CD4-positive, alpha-beta memory T cell (primary cell): ENCODE results near the gene PLA2G4D. TPM values are rescaled to one million over a fixed set of nuclear protein-coding genes. Genes with fewer than 3 reads are reported as not detected.

ENCODE experiments used
- CTCF ChIA-PET: fragments of 350-600 bp; sonication (Branson Sonifier 250); formaldehyde crosslinking; loops from one replicate; lab custom pipeline; 2021; ENCODE audit warnings: inconsistent platforms; ENCODE audit not compliant: partially characterized antibody; lab: Charles Lee
- POLR2A ChIA-PET: fragments of 350-600 bp; sonication (Branson Sonifier 250); formaldehyde crosslinking; loops from one replicate; lab custom pipeline; 2021; ENCODE audit not compliant: partially characterized antibody; lab: Charles Lee
- DNase-seq, 5 donors: peaks; one replicate each; pipeline versions ENCODE4 v3.0.0 to v3.0.0-alpha.2; 2020 to 2022; ENCODE audit warnings: mixed read lengths in 1 of 5
- H3K27ac ChIP-seq: one replicate; pipeline ENCODE4 v1.7.0; 2013; ENCODE audit warnings: low read depth, low read length
- H3K27me3 ChIP-seq: 2 replicates; pipeline ENCODE4 v1.7.0; 2013; ENCODE audit warnings: mild to moderate bottlenecking, low read length, moderate library complexity; ENCODE audit not compliant: insufficient read depth
- H3K36me3 ChIP-seq: 2 replicates; pipeline ENCODE4 v1.7.0; 2013; ENCODE audit warnings: mild to moderate bottlenecking, low read length, moderate library complexity; ENCODE audit not compliant: insufficient read depth
- H3K4me1 ChIP-seq: 2 replicates; pipeline ENCODE4 v1.7.0; 2013; ENCODE audit warnings: mild to moderate bottlenecking, low read length, moderate library complexity; ENCODE audit not compliant: insufficient read depth
- H3K4me3 ChIP-seq, 2 donors: one replicate each; pipeline ENCODE4 v1.7.0; 2013; ENCODE audit warnings: low read length in 2 of 2, mild to moderate bottlenecking in 1 of 2
- H3K9me3 ChIP-seq, 2 donors: one replicate each; pipeline ENCODE4 v1.7.0; 2013; ENCODE audit warnings: low read length in 2 of 2, control low read depth in 1 of 2; ENCODE audit not compliant: control insufficient read depth in 1 of 2
- H3K27ac Mint-ChIP-seq, 7 donors: one replicate each; pipeline ENCODE4 v1.8.0; 2020 to 2021; ENCODE audit warnings: mixed read lengths in 7 of 7, mild to moderate bottlenecking in 6 of 7, inconsistent platforms in 3 of 7, moderate library complexity in 3 of 7
- H3K27me3 Mint-ChIP-seq, 2 donors: one replicate each; pipeline ENCODE4 v1.8.0; 2020 to 2021; ENCODE audit warnings: mixed read lengths in 2 of 2
- H3K36me3 Mint-ChIP-seq, 2 donors: one replicate each; pipeline ENCODE4 v1.8.0; 2020 to 2021; ENCODE audit warnings: mixed read lengths in 2 of 2, inconsistent platforms in 1 of 2, mild to moderate bottlenecking in 1 of 2
- H3K4me1 Mint-ChIP-seq, 4 donors: one replicate each; pipeline ENCODE4 v1.8.0; 2020 to 2021; ENCODE audit warnings: mixed read lengths in 4 of 4, mild to moderate bottlenecking in 1 of 4
- H3K4me3 Mint-ChIP-seq, 8 donors: one replicate each; pipeline ENCODE4 v1.8.0; 2020 to 2021; ENCODE audit warnings: mixed read lengths in 8 of 8, mild to moderate bottlenecking in 7 of 8, moderate library complexity in 6 of 8, inconsistent platforms in 3 of 8
- H3K9me3 Mint-ChIP-seq, 8 donors: one replicate each; pipeline ENCODE4 v1.8.0; 2020 to 2021; ENCODE audit warnings: mixed read lengths in 8 of 8, mild to moderate bottlenecking in 5 of 8, inconsistent platforms in 3 of 8, moderate library complexity in 1 of 8
- intact Hi-C: fragments of 100-400 bp; cut with micrococcal nuclease; formaldehyde crosslinking; loops from one replicate; pipeline ENCODE4 v1.15.1; 2023
- polyA plus RNA-seq, 2 donors: library from polyadenylated mRNA; unstranded; fragments of 300-500 nt; fragmentation: Illumina TruSeq; gene quantifications; one replicate each; pipeline ENCODE4 v1.2.3, GENCODE V29; 2021
- total RNA-seq, 2 experiments: library from RNA; stranded (reverse); gene quantifications; one replicate each; pipeline ENCODE4 v1.2.3, GENCODE V29; 2021

PLA2G4D gene
- total and polyA plus RNA-seq, 4 experiments from 2014 or later, result not detected

GRCh38 chr15:42102646-42103235 lies 8.4 kb upstream of the PLA2G4D start:
- Mint-ChIP-seq H3K27me3 (peaks cover 8 to 17% of the 10 kb centered on the region in 2 donors), H3K9me3 (peaks cover 0 to 4% (median 0%) of the 10 kb centered on the region in 8 donors), H3K36me3 (no peaks in the 10 kb centered on the region), H3K4me1 (peaks cover 5 to 6% (median 6%) of the 10 kb centered on the region in 4 donors), H3K27ac (no peak overlapping the region), H3K4me3 (no peak overlapping the region)
- no peak for DNase-seq
- Histone ChIP-seq H3K27me3 (no peaks in the 10 kb centered on the region), H3K36me3 (no peaks in the 10 kb centered on the region), H3K27ac (no peak overlapping the region), H3K9me3 (no peaks in the 10 kb centered on the region), H3K4me1 (peaks cover 4% of the 10 kb centered on the region), H3K4me3 (no peak overlapping the region)
- intact Hi-C loops, result no loop called here
- CTCF ChIA-PET, result no interaction called here
- POLR2A ChIA-PET, result no interaction called here

- H3K36me3 Mint-ChIP-seq, result no peaks in the 10 kb centered on the region
- no peaks in the 10 kb centered on the region for H3K9me3 ChIP-seq
- H3K27ac Mint-ChIP-seq, result no peak overlapping the region
- no peak for DNase-seq
- H3K27me3 Mint-ChIP-seq, result peaks cover 7 to 13% of the 10 kb centered on the region in 2 donors
- H3K27ac ChIP-seq, result no peak overlapping the region
- H3K36me3 ChIP-seq, result no peaks in the 10 kb centered on the region
- H3K4me1 ChIP-seq, result no peaks in the 10 kb centered on the region
- no peak overlapping the region for H3K4me3 ChIP-seq
- ChIA-PET CTCF (no interaction called here), POLR2A (no interaction called here)
- H3K27me3 ChIP-seq, result no peaks in the 10 kb centered on the region
- intact Hi-C loops, result no loop called here
- H3K9me3 Mint-ChIP-seq, result peaks cover 0 to 4% (median 0%) of the 10 kb centered on the region in 8 donors
- H3K4me3 Mint-ChIP-seq, result no peak overlapping the region
- H3K4me1 Mint-ChIP-seq, result no peaks in the 10 kb centered on the region
Measured at GRCh38 chr15:42101861-42102260, 7.5 kb upstream of the PLA2G4D start.

- intact Hi-C loops, result no loop called here
- H3K36me3 ChIP-seq, result no peaks in the 10 kb centered on the region
- no peak overlapping the region for H3K4me3 ChIP-seq
- no peaks in the 10 kb centered on the region for H3K27me3 ChIP-seq
- no peak overlapping the region for H3K27ac ChIP-seq
- DNase-seq, result no peak
- Mint-ChIP-seq H3K36me3 (no peaks in the 10 kb centered on the region), H3K4me3 (no peak overlapping the region), H3K4me1 (no peaks in the 10 kb centered on the region), H3K9me3 (peaks cover 0 to 4% (median 0%) of the 10 kb centered on the region in 8 donors), H3K27me3 (peaks cover 7 to 8% of the 10 kb centered on the region in 2 donors), H3K27ac (no peak overlapping the region)
- no peaks in the 10 kb centered on the region for H3K9me3 ChIP-seq
- CTCF ChIA-PET, result no interaction called here
- no peaks in the 10 kb centered on the region for H3K4me1 ChIP-seq
- POLR2A ChIA-PET, result no interaction called here
Measured at GRCh38 chr15:42100021-42100800, 5.8 kb upstream of the PLA2G4D start.

GRCh38 chr15:42097018-42097417 lies 2.7 kb upstream of the PLA2G4D start:
- CTCF ChIA-PET, result interaction anchor here (1.6 kb wide), 1 partner anchor 13 kb away, joined by 5 read pairs; no protein-coding TSS in a partner anchor
- POLR2A ChIA-PET, result no interaction called here

GRCh38 chr15:42093966-42094365 lies 396 bp downstream of the PLA2G4D start:
- ChIA-PET CTCF (interaction anchor here (0.9 kb wide), 1 partner anchor 10 kb away, joined by 3 read pairs; no protein-coding TSS in a partner anchor), POLR2A (no interaction called here)
- H3K9me3 Mint-ChIP-seq, result peaks cover 0 to 2% (median 0%) of the 10 kb centered on the region in 8 donors
- H3K36me3 Mint-ChIP-seq, result no peaks in the 10 kb centered on the region
- no peak overlapping the region for H3K4me3 Mint-ChIP-seq
- H3K27ac Mint-ChIP-seq, result no peak overlapping the region
- H3K27me3 Mint-ChIP-seq, result peaks cover 6 to 7% of the 10 kb centered on the region in 2 donors
- DNase-seq, result no peak
- H3K27ac ChIP-seq, result no peak overlapping the region
- H3K4me1 Mint-ChIP-seq, result no peaks in the 10 kb centered on the region
- no peak overlapping the region for H3K4me3 ChIP-seq
- no peaks in the 10 kb centered on the region for H3K4me1 ChIP-seq
- no peaks in the 10 kb centered on the region for H3K36me3 ChIP-seq
- H3K9me3 ChIP-seq, result no peaks in the 10 kb centered on the region
- intact Hi-C loops, result no loop called here
- no peaks in the 10 kb centered on the region for H3K27me3 ChIP-seq

More at GRCh38 chr15:42097018-42097417, 2.7 kb upstream of the PLA2G4D start:
- Mint-ChIP-seq H3K4me3 (no peak overlapping the region), H3K9me3 (peaks cover 0 to 4% (median 0%) of the 10 kb centered on the region in 8 donors), H3K27me3 (peaks cover 4 to 7% of the 10 kb centered on the region in 2 donors), H3K4me1 (no peaks in the 10 kb centered on the region), H3K36me3 (no peaks in the 10 kb centered on the region), H3K27ac (no peak overlapping the region)
- Histone ChIP-seq H3K4me1 (no peaks in the 10 kb centered on the region), H3K4me3 (no peak overlapping the region), H3K27me3 (no peaks in the 10 kb centered on the region), H3K9me3 (no peaks in the 10 kb centered on the region), H3K36me3 (no peaks in the 10 kb centered on the region), H3K27ac (no peak overlapping the region)
- no peak for DNase-seq
- intact Hi-C loops, result no loop called here

GRCh38 chr15:42092398-42093318 lies 1.7 kb downstream of the PLA2G4D start:
- intact Hi-C loops, result no loop called here
- ChIA-PET POLR2A (no interaction called here), CTCF (interaction anchor here (1.9 kb wide), 1 partner anchor 8 kb away, joined by 8 read pairs; no protein-coding TSS in a partner anchor)
- Histone ChIP-seq H3K27me3 (no peaks in the 10 kb centered on the region), H3K9me3 (no peaks in the 10 kb centered on the region), H3K4me1 (no peaks in the 10 kb centered on the region), H3K36me3 (no peaks in the 10 kb centered on the region), H3K27ac (no peak overlapping the region), H3K4me3 (no peak overlapping the region)
- Mint-ChIP-seq H3K4me3 (no peak overlapping the region), H3K36me3 (no peaks in the 10 kb centered on the region), H3K27ac (no peak overlapping the region), H3K27me3 (peaks cover 6 to 7% of the 10 kb centered on the region in 2 donors), H3K4me1 (no peaks in the 10 kb centered on the region), H3K9me3 (no peaks in the 10 kb centered on the region)
- no peak for DNase-seq
